Fibroblast of the conjunctiva (primary cell): ENCODE data around the gene UBASH3B.
"Not testable (repeated sequence)": the region's sequence is repeated elsewhere in the genome, so short reads cannot be mapped to it uniquely, and the experiment has no call there.

Source experiments
- DNase-seq: peaks from one replicate; pipeline ENCODE4 v3.0.0-alpha.2; 2010; ENCODE audit warnings: low read depth

The UBASH3B gene

GRCh38 chr11:122852074-122852795 is 196.7 kb downstream of the UBASH3B start:
- DNase-seq = no peak

- DNase-seq = no peak
Observed at GRCh38 chr11:122852796-122853160, 197.3 kb downstream of the UBASH3B start.

DNA sequence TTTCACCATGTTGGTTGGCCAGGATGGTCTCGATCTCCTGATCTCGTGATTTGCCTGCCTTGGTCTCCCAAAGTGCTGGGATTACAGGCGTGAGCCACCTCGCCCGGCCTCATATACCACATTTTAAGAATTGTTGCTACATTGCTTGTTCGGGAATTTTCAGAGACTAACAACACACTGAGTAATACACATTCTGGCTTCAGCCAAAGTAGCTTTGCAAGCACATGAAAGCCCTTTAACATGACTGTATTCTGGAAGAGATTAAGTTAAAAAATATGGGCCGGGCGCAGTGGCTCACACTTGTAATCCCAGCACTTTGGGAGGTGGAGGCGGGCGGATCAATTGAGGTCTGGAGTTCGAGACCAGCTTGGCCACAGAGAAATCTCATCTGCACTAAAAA is 197.7 kb downstream of the UBASH3B start:
- DNase-seq = no peak

- peak; percentile 76 for DNase-seq
Observed at GRCh38 chr11:122853971-122854446, 198.5 kb downstream of the UBASH3B start.

GRCh38 chr11:122861631-122862030 is 206.1 kb downstream of the UBASH3B start:
- no peak for DNase-seq

DNA sequence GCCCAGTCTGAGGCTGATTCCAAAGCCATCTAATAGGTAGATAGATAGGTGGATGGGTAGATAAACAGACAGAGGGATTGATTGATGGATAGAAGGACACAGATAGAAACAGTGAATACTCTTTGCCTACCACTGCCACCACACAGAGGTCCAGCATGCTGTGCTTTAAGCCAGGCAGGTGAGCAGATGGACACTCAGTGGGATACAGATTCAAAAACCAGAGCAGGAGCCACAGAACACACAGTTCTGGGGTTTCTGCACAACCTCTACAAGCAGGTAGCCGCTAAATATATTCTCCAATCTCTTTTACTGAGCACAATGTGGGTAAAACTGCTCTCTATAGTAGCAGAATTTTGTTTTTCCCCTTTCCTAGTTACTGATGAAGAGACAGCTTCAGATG is 206.6 kb downstream of the UBASH3B start:
- DNase-seq = no peak

DNA sequence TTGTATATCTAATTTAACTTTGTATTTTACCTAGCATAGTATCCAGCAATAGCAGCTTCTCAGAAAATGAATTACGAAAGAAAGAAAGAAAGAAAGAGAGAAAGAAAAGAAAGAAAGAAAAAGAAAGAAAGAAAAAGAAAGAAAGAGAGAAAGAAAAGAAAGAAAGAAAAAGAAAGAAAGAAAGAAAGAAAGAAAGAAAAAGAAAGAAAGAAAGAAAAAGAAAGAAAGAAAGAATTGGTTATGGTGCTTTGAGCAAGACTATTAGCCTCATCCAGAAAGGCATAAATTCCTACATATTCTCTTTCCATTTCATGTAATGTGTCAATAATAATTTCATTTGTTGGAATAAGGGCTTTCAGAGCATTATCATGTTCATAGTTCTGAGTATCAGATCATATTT is 207.6 kb downstream of the UBASH3B start:
- not testable (repeated sequence) for DNase-seq

DNA sequence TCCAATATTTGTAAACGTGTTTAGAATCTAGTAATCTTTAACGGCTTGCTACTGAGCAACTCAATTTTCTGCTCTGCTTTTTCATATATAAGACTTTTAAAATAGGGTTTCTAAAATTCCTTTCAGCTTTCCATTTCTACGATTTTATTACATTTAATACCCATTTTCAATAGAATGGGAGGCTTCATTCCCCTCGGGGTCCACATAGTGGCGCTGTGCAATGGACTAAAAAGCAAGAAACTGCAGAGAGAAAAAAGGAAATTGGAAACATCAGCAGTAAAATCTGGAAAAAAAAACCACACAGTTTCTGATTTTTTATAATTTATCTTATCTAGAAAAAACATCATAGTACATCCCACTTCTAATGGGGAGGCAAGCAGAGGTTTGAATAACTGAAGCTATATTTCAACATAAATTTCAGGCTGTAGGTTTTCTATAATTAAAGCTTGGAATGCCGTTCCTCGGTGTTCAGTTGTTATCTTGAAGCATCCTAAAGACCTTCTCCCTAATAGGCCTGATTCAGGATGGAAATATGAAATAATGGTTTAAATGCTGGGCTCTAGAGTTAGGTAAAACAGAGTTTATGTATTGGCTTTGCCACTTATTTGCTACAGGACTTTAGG is 208.3 kb downstream of the UBASH3B start:
- DNase-seq = peak; percentile 38
